ENCODE measurements around the gene OR7D2. TPM values are rescaled to one million over a fixed set of nuclear protein-coding genes. Genes with fewer than 3 reads are reported as not detected.

Gene OR7D2
- total RNA-seq = not detected

- no peak for TF ChIP-seq CTCF (IDR thresholded peaks at IDR 0.05)
- no peaks in the 10 kb centered on the region for H3K36me3 ChIP-seq
- intact Hi-C loops (cut with DNase I) = no loop called here
- no peak within 1 kb of the TSS for H3K4me3 ChIP-seq
- no peaks in the 10 kb centered on the region for H3K9me3 ChIP-seq
- DNase-seq (ENCODE audit: low spot score in 2 of 2) = no peak
- H3K27me3 ChIP-seq = no peaks in the 10 kb centered on the region
- H3K27ac ChIP-seq = no peak within 1 kb of the TSS
- H3K4me1 ChIP-seq = no peaks in the 10 kb centered on the region
These were observed at the start of gene OR7D2 for GRCh38 chr19:9178901-9179300. OR7D2 (plus strand) TSS chr19:9178979; CDS start chr19:9185782, 6,803 bp downstream.

GRCh38 chr19:9130965-9131364 lies 47.8 kb upstream of the OR7D2 start:
- Histone ChIP-seq H3K4me1 (no peaks in the 10 kb centered on the region), H3K9me3 (no peaks in the 10 kb centered on the region), H3K36me3 (no peaks in the 10 kb centered on the region), H3K27ac (no peak overlapping the region), H3K27me3 (no peaks in the 10 kb centered on the region), H3K4me3 (no peak overlapping the region)
- no peak for TF ChIP-seq CTCF (IDR thresholded peaks at IDR 0.05)
- DNase-seq (ENCODE audit: low spot score in 2 of 2) = no peak
- intact Hi-C loops (cut with DNase I) = no loop called here

- H3K27me3 ChIP-seq = no peaks in the 10 kb centered on the region
- no peaks in the 10 kb centered on the region for H3K36me3 ChIP-seq
- intact Hi-C loops (cut with DNase I) = no loop called here
- H3K9me3 ChIP-seq = no peaks in the 10 kb centered on the region
- no peak overlapping the region for H3K27ac ChIP-seq
- TF ChIP-seq CTCF (IDR thresholded peaks at IDR 0.05) = no peak
- DNase-seq (ENCODE audit: low spot score in 2 of 2) = no peak
- H3K4me1 ChIP-seq = no peaks in the 10 kb centered on the region
- H3K4me3 ChIP-seq = no peak overlapping the region
These were observed 46.4 kb upstream of the OR7D2 start for GRCh38 chr19:9132422-9132821.

GRCh38 chr19:9139609-9140158 lies 39.1 kb upstream of the OR7D2 start:
- Histone ChIP-seq H3K4me3 (peak overlapping the region; percentile 70 to 71), H3K36me3 (peaks cover 0 to 1% of the 10 kb centered on the region in 2 donors), H3K27ac (peak overlapping the region; percentile 77 to 79), H3K4me1 (peaks cover 0 to 12% of the 10 kb centered on the region in 2 donors), H3K9me3 (peaks cover 0 to 12% of the 10 kb centered on the region in 2 donors), H3K27me3 (no peaks in the 10 kb centered on the region)
- no peak for TF ChIP-seq CTCF (IDR thresholded peaks at IDR 0.05)
- DNase-seq (ENCODE audit: low spot score in 2 of 2) = no peak
- intact Hi-C loops (cut with DNase I) = loop anchor here (2.0 to 5.0 kb wide), 3 partner anchors 307 to 888 kb away; partner anchors contain the start of genes MBD3L1 and ZNF558

GRCh38 chr19:9140159-9140874 lies 38.5 kb upstream of the OR7D2 start, which contains the start of gene ZNF317:
ZNF317 (plus strand) TSS chr19:9140397; CDS start chr19:9156017, 15,620 bp downstream.
- intact Hi-C loops (cut with DNase I) = loop anchor here (2.0 to 5.0 kb wide), 2 partner anchors 308 to 652 kb away; partner anchors contain the start of genes MBD3L1 and ZNF558
- Histone ChIP-seq H3K4me1 (peaks cover 0 to 12% of the 10 kb centered on the region in 2 donors), H3K4me3 (peak within 1 kb of the TSS; percentile 70 to 71), H3K27me3 (no peaks in the 10 kb centered on the region), H3K36me3 (peaks cover 0 to 6% of the 10 kb centered on the region in 2 donors), H3K9me3 (peaks cover 0 to 19% of the 10 kb centered on the region in 2 donors), H3K27ac (peak within 1 kb of the TSS; percentile 77 to 79)
- DNase-seq (ENCODE audit: low spot score in 2 of 2) = peak; percentile 87 to 98
- no peak for TF ChIP-seq CTCF (IDR thresholded peaks at IDR 0.05)
